Stomach (tissue), 4 donors: Measurements from ENCODE around the gene SIPA1L2.

Experiments used
- CTCF ChIP-seq, 7 experiments: fragments of 450-650 bp in 4 of 7; fragments of 200-600 bp in 3 of 7; sonication (generic) in 3 of 7; IDR thresholded peaks; one replicate each; pipeline ENCODE4 v1.5.1; 2016 to 2019; ENCODE audit warnings: antibody characterized with exemption in 7 of 7, control low read depth in 2 of 7, mild to moderate bottlenecking in 1 of 7
- EP300 ChIP-seq: sonication (generic); formaldehyde crosslinking; IDR thresholded peaks from one replicate; pipeline ENCODE4 v1.6.1; 2017; ENCODE audit warnings: antibody characterized with exemption
- POLR2AphosphoS5 ChIP-seq, 3 donors: sonication (generic); formaldehyde crosslinking; IDR thresholded peaks; one replicate each; pipeline ENCODE4 v1.6.1; 2016; ENCODE audit warnings: antibody characterized with exemption in 3 of 3

DNA sequence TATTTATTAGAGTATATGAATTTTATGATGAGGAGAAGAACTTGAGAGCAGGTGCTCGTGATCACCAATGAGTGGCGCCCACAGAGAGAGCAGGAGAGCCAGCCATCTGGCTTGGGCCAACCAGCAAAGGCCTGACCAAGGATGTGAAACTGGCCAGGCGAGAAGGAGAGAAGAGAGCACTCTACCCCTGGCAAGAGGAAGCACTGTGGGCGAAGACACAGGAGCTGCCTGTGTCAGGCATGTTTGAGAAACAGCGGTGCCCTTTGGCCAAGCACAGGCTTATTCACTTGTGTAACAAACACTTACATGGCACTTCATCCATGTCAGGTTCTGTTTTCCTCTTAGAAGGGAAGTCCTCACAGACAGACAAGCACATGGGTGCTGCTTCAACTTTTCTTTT lies 4.2 kb upstream of the SIPA1L2 start:
- TF ChIP-seq EP300 (no peak), CTCF (IDR thresholded peaks at IDR 0.05) (no peak), POLR2AphosphoS5 (IDR thresholded peaks at IDR 0.05) (no peak)
